CD14-positive monocyte (primary cell): ENCODE results near the gene FBXL15. TPM values are rescaled to one million over a fixed set of nuclear protein-coding genes. Genes with fewer than 3 reads are reported as not detected.
A peak's percentile ranks its signal among the peaks of the same experiment; 100 is the strongest.

Source experiments
- DNase-seq, 3 donors: peaks; one replicate each; pipeline ENCODE4 v3.0.0-alpha.2; 2011 to 2022
- H2AFZ ChIP-seq: 2 replicates; pipeline ENCODE4 v1.6.0; 2012; ENCODE audit warnings: mild to moderate bottlenecking, low read depth, low read length, inconsistent platforms; ENCODE audit not compliant: insufficient read depth, poor library complexity, severe bottlenecking
- H3K27ac ChIP-seq, 2 donors: 1 replicate in 1 of 2; 2 replicates in 1 of 2; pipeline ENCODE4 v1.5.1; 2012 to 2013; ENCODE audit warnings: low read length in 2 of 2, control low read depth in 1 of 2, inconsistent platforms in 1 of 2, low read depth in 1 of 2, mild to moderate bottlenecking in 1 of 2
- H3K27me3 ChIP-seq, 2 donors: one replicate each; pipeline versions ENCODE4 v1.6.0 to v1.6.1; 2011 to 2013; ENCODE audit warnings: low read length in 2 of 2; ENCODE audit not compliant: control insufficient read depth in 2 of 2, insufficient read depth in 2 of 2
- H3K36me3 ChIP-seq, 2 donors: replicated peaks in 1 of 2; 1 replicate in 1 of 2; 2 replicates in 1 of 2; pipeline versions ENCODE4 v1.5.1 to v1.6.1; 2012 to 2013; ENCODE audit warnings: low read length in 2 of 2, control low read depth in 1 of 2, inconsistent platforms in 1 of 2, mild to moderate bottlenecking in 1 of 2; ENCODE audit not compliant: insufficient read depth in 2 of 2, control insufficient read depth in 1 of 2
- H3K4me1 ChIP-seq, 2 donors: 1 replicate in 1 of 2; 2 replicates in 1 of 2; pipeline versions ENCODE4 v1.5.1 to v1.6.1; 2012 to 2013; ENCODE audit warnings: low read length in 2 of 2, control low read depth in 1 of 2, inconsistent platforms in 1 of 2, mild to moderate bottlenecking in 1 of 2, moderate library complexity in 1 of 2; ENCODE audit not compliant: insufficient read depth in 2 of 2, control insufficient read depth in 1 of 2
- H3K4me2 ChIP-seq: replicated peaks from 2 replicates; pipeline ENCODE3; 2012; ENCODE audit warnings: low read length, moderate library complexity, mild to moderate bottlenecking; ENCODE audit not compliant: poor library complexity, severe bottlenecking; ENCODE audit errors: extremely low read depth
- H3K4me3 ChIP-seq, 3 experiments: fragments of 200-600 bp in 1 of 3; sonication (generic) in 1 of 3; replicated peaks in 1 of 3; 1 replicate in 2 of 3; 2 replicates in 1 of 3; pipeline ENCODE4 v1.5.1; 2011 to 2013; ENCODE audit warnings: low read length in 3 of 3, mild to moderate bottlenecking in 3 of 3, control low read depth in 2 of 3, low read depth in 2 of 3, inconsistent platforms in 1 of 3, moderate library complexity in 1 of 3
- H3K79me2 ChIP-seq: 2 replicates; pipeline ENCODE4 v1.6.0; 2012; ENCODE audit warnings: mild to moderate bottlenecking, control low read depth, inconsistent platforms, low read length, moderate library complexity; ENCODE audit not compliant: insufficient read depth
- H3K9ac ChIP-seq: 2 replicates; pipeline ENCODE4 v1.6.0; 2017; ENCODE audit warnings: low read length, mild to moderate bottlenecking; ENCODE audit not compliant: insufficient read depth, poor library complexity, severe bottlenecking
- H3K9me3 ChIP-seq, 2 donors: replicated peaks in 1 of 2; 1 replicate in 1 of 2; 2 replicates in 1 of 2; pipeline versions ENCODE4 v1.5.1 to v1.6.1; 2012 to 2013; ENCODE audit warnings: low read length in 2 of 2, control low read depth in 1 of 2; ENCODE audit not compliant: control insufficient read depth in 1 of 2, insufficient read depth in 1 of 2
- H4K20me1 ChIP-seq: 2 replicates; pipeline ENCODE4 v1.6.0; 2012; ENCODE audit warnings: mild to moderate bottlenecking, low read length, control low read depth, moderate library complexity; ENCODE audit not compliant: insufficient read depth
- H3K27ac Mint-ChIP-seq, 7 donors: one replicate each; pipeline ENCODE4 v1.8.0; 2020; ENCODE audit warnings: mild to moderate bottlenecking in 7 of 7, mixed read lengths in 7 of 7, moderate library complexity in 6 of 7, inconsistent platforms in 2 of 7
- H3K27me3 Mint-ChIP-seq, 3 donors: one replicate each; pipeline ENCODE4 v1.8.0; 2021 to 2022; ENCODE audit warnings: low read depth in 3 of 3, mild to moderate bottlenecking in 3 of 3, mixed read lengths in 3 of 3, moderate library complexity in 3 of 3, inconsistent platforms in 1 of 3
- H3K36me3 Mint-ChIP-seq, 2 donors: one replicate each; pipeline ENCODE4 v1.8.0; 2020; ENCODE audit warnings: mixed read lengths in 2 of 2, inconsistent platforms in 1 of 2, mild to moderate bottlenecking in 1 of 2
- H3K4me1 Mint-ChIP-seq: one replicate; pipeline ENCODE4 v1.8.0; 2020; ENCODE audit warnings: mild to moderate bottlenecking, mixed read lengths
- H3K4me3 Mint-ChIP-seq, 2 donors: one replicate each; pipeline ENCODE4 v1.8.0; 2020; ENCODE audit warnings: mild to moderate bottlenecking in 2 of 2, mixed read lengths in 2 of 2, moderate library complexity in 1 of 2
- H3K9me3 Mint-ChIP-seq, 7 donors: one replicate each; pipeline ENCODE4 v1.8.0; 2020 to 2022; ENCODE audit warnings: mixed read lengths in 7 of 7, mild to moderate bottlenecking in 6 of 7, moderate library complexity in 6 of 7, inconsistent platforms in 2 of 7
- WGBS: methylation state at CpG from one replicate; pipeline ENCODE4 v1.1.5; 2013; ENCODE audit warnings: missing lambda C conversion rate; ENCODE audit not compliant: insufficient coverage; 5-methylcytosine and 5-hydroxymethylcytosine counted together
- intact Hi-C, 2 donors: fragments of 100-400 bp; cut with micrococcal nuclease; formaldehyde crosslinking; loops; one replicate each; pipeline versions ENCODE4 v1.15.0 to v1.15.1; 2023
- polyA plus RNA-seq, 3 donors: library from polyadenylated mRNA; depleted of rRNA in 1 of 3; unstranded in 2 of 3; stranded (reverse) in 1 of 3; fragments of 300-500 nt in 2 of 3; fragments of >200 nt in 1 of 3; fragmentation: Illumina TruSeq in 2 of 3; gene quantifications; 1 replicate in 2 of 3; 2 replicates in 1 of 3; pipeline ENCODE4 v1.2.3, GENCODE V29; 2012 to 2021
- TF ChIP-seq, protein P1 (sequence below): fragments of 200-600 bp; IDR thresholded peaks from one replicate; pipeline ENCODE4 v1.8.0; 2022; ENCODE audit warnings: antibody characterized with exemption, mild to moderate bottlenecking

Gene FBXL15
- polyA plus RNA-seq, 3 donors, result 16.0 to 36.3 (median 25.5) TPM

DNA sequence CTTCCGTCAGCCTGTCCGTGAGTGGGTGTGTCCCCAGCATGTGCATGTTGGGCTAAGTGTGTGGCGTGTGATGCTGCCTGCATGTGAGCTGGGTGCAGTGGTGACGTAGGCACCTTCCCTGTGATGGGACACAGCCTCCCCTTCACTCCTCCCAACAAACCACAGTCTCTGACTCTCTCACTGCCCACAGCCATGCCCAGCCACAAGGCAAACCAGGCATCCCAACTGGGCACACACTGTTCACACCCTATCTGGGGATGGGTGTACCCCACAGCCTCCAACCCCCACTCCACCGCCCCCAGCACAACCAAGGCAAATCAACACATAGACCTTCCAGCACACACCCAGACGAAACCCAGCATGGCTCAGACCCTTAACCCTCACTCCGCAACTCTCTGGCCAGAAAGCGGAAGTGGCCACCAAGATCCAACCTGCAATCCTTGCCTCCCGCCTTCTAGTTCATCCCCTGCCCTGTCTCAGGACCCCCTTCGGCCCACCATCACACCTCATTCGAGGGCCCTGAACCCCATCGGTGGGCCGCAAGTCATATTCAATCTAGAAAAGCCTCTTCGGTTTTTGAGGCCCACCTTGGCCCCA is 12.4 kb upstream of the FBXL15 start:
- TF ChIP-seq, protein P1, sequence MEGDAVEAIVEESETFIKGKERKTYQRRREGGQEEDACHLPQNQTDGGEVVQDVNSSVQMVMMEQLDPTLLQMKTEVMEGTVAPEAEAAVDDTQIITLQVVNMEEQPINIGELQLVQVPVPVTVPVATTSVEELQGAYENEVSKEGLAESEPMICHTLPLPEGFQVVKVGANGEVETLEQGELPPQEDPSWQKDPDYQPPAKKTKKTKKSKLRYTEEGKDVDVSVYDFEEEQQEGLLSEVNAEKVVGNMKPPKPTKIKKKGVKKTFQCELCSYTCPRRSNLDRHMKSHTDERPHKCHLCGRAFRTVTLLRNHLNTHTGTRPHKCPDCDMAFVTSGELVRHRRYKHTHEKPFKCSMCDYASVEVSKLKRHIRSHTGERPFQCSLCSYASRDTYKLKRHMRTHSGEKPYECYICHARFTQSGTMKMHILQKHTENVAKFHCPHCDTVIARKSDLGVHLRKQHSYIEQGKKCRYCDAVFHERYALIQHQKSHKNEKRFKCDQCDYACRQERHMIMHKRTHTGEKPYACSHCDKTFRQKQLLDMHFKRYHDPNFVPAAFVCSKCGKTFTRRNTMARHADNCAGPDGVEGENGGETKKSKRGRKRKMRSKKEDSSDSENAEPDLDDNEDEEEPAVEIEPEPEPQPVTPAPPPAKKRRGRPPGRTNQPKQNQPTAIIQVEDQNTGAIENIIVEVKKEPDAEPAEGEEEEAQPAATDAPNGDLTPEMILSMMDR, result no peak
- H4K20me1 ChIP-seq, result peaks cover 17% of the 10 kb centered on the region
- no peak overlapping the region for H2AFZ ChIP-seq
- no peaks in the 10 kb centered on the region for H3K79me2 ChIP-seq
- intact Hi-C loops, result no loop called here
- Mint-ChIP-seq H3K36me3 (peaks cover 4 to 15% of the 10 kb centered on the region in 2 donors), H3K9me3 (peaks cover 0 to 17% (median 11%) of the 10 kb centered on the region in 7 donors), H3K4me3 (peak overlapping the region; percentile 6 to 82), H3K4me1 (peaks cover 20% of the 10 kb centered on the region), H3K27ac (no peak overlapping the region), H3K27me3 (peaks cover 57 to 71% (median 71%) of the 10 kb centered on the region in 3 donors)
- 78% methylated on average over 11 of the region's 14 CpGs for WGBS
- DNase-seq, result peak in 1 of 3 donors; percentile 53
- H3K4me1 ChIP-seq, result peaks cover 6 to 22% of the 10 kb centered on the region in 2 donors
- H3K9ac ChIP-seq, result no peak overlapping the region
- no peak overlapping the region for H3K27ac ChIP-seq
- peak overlapping the region in 1 of 3 experiments; percentile 57 for H3K4me3 ChIP-seq
- H3K27me3 ChIP-seq, result peaks cover 50 to 57% of the 10 kb centered on the region in 2 donors
- peaks cover 0 to 35% of the 10 kb centered on the region in 2 donors for H3K9me3 ChIP-seq
- no peaks in the 10 kb centered on the region for H3K36me3 ChIP-seq
- H3K4me2 ChIP-seq, result peak overlapping the region; percentile 68

DNA sequence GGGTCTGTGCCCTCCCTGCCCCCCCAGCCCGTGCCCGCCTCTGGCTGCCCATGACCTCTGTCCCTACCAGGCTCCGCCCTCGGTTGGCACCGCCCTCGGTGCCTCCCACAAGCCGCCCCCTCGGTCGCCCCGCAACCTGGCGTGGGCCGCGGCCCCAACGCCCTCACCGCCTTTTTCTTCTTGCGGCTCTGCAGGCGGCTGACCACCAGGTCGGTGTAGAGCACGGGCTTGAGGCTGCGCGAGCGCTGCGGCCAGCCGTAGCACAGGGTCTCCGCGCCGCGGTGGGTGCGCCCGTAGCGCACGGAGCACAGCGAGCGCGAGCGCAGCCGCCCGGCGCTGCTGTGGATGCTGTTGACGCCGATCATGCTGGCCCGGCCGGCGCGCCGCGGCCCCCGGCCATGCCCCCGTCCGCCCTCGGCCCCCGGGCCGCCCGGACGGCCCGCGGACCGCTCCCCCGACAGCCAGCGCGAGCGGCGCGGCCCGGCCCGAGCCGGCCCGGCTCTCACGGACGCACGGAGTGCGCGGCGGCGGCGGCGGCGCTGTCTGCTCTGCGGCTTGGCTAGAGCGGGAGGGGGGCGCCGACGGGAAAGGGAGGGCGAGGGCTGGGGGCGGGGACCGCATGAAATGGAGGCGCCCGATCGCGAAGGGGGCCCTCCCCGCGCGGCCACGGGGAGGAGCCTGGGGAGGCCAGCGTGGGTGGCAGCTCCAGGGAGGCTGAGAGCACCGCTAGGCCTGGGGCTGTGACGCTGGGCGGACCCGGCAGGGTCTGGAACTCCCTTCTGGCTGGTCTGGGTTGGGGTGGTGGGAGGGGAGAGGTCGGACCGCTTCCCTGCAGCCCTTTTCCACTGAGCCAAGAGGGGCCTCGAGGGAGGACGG is 11.7 kb upstream of the FBXL15 start:
- Mint-ChIP-seq H3K4me1 (peaks cover 20% of the 10 kb centered on the region), H3K27me3 (peaks cover 59 to 77% (median 72%) of the 10 kb centered on the region in 3 donors), H3K36me3 (peaks cover 4 to 15% of the 10 kb centered on the region in 2 donors), H3K9me3 (peaks cover 0 to 17% (median 11%) of the 10 kb centered on the region in 7 donors), H3K27ac (no peak overlapping the region), H3K4me3 (peak overlapping the region; percentile 16 to 82)
- Histone ChIP-seq H3K27me3 (peaks cover 50 to 64% of the 10 kb centered on the region in 2 donors), H3K27ac (no peak overlapping the region), H2AFZ (no peak overlapping the region), H3K79me2 (no peaks in the 10 kb centered on the region), H3K9me3 (peaks cover 0 to 35% of the 10 kb centered on the region in 2 donors), H4K20me1 (peaks cover 9% of the 10 kb centered on the region), H3K9ac (no peak overlapping the region), H3K36me3 (no peaks in the 10 kb centered on the region), H3K4me1 (peaks cover 6 to 22% of the 10 kb centered on the region in 2 donors), H3K4me2 (peak overlapping the region; percentile 68), H3K4me3 (peak overlapping the region in 1 of 3 experiments; percentile 57)
- intact Hi-C loops, result no loop called here
- WGBS, result under 1% methylated on average over 99 of the region's 103 CpGs
- TF ChIP-seq, protein P1, result no peak
- no peak for DNase-seq
